ENCODE measurements around the gene HBS1L. TPM values are rescaled to one million over a fixed set of nuclear protein-coding genes. Genes with fewer than 3 reads are reported as not detected.

The HBS1L gene
- total RNA-seq, 1 donor from 2014 or later = 87.1 TPM

GRCh38 chr6:135073756-135074393, 19.3 kb upstream of the HBS1L start:
- DNase-seq = no peak
- H3K36me3 ChIP-seq = no peaks in the 10 kb centered on the region
- no peak overlapping the region for H3K27ac ChIP-seq (replicated peaks)
- intact Hi-C loops (cut with micrococcal nuclease) = no loop called here
- peaks cover 10% of the 10 kb centered on the region for H3K27me3 ChIP-seq (ENCODE audit: low read depth)
- H3K4me3 ChIP-seq = no peak overlapping the region
- no peaks in the 10 kb centered on the region for H3K9me3 ChIP-seq (replicated peaks)
- TF ChIP-seq CTCF (IDR thresholded peaks at IDR 0.05; ENCODE audit: borderline replicate concordance) = no peak
- H3K4me1 ChIP-seq = no peaks in the 10 kb centered on the region

GRCh38 chr6:135073217-135073616, 18.6 kb upstream of the HBS1L start:
- H3K27me3 ChIP-seq (ENCODE audit: low read depth) = peaks cover 5% of the 10 kb centered on the region
- no peak overlapping the region for H3K4me3 ChIP-seq
- no peak overlapping the region for H3K27ac ChIP-seq (replicated peaks)
- intact Hi-C loops (cut with micrococcal nuclease) = no loop called here
- no peak for DNase-seq
- no peak for TF ChIP-seq CTCF (IDR thresholded peaks at IDR 0.05; ENCODE audit: borderline replicate concordance)
- H3K36me3 ChIP-seq = no peaks in the 10 kb centered on the region
- H3K4me1 ChIP-seq = no peaks in the 10 kb centered on the region
- H3K9me3 ChIP-seq (replicated peaks) = no peaks in the 10 kb centered on the region

GRCh38 chr6:135072753-135073152, 18.1 kb upstream of the HBS1L start:
- DNase-seq = no peak
- Histone ChIP-seq H3K9me3 (replicated peaks) (no peaks in the 10 kb centered on the region), H3K36me3 (no peaks in the 10 kb centered on the region), H3K27ac (replicated peaks) (no peak overlapping the region), H3K4me3 (no peak overlapping the region), H3K4me1 (no peaks in the 10 kb centered on the region), H3K27me3 (ENCODE audit: low read depth) (peaks cover under 1% of the 10 kb centered on the region)
- intact Hi-C loops (cut with micrococcal nuclease) = no loop called here
- no peak for TF ChIP-seq CTCF (IDR thresholded peaks at IDR 0.05; ENCODE audit: borderline replicate concordance)

GRCh38 chr6:135071541-135071940, 16.9 kb upstream of the HBS1L start:
- no peak for DNase-seq
- no peaks in the 10 kb centered on the region for H3K9me3 ChIP-seq (replicated peaks)
- no peak overlapping the region for H3K4me3 ChIP-seq
- TF ChIP-seq CTCF (IDR thresholded peaks at IDR 0.05; ENCODE audit: borderline replicate concordance) = no peak
- H3K4me1 ChIP-seq = no peaks in the 10 kb centered on the region
- no peak overlapping the region for H3K27ac ChIP-seq (replicated peaks)
- H3K36me3 ChIP-seq = no peaks in the 10 kb centered on the region
- intact Hi-C loops (cut with micrococcal nuclease) = no loop called here
- H3K27me3 ChIP-seq (ENCODE audit: low read depth) = no peaks in the 10 kb centered on the region

- Histone ChIP-seq H3K4me3 (no peak overlapping the region), H3K9me3 (replicated peaks) (no peaks in the 10 kb centered on the region), H3K4me1 (no peaks in the 10 kb centered on the region), H3K27me3 (ENCODE audit: low read depth) (no peaks in the 10 kb centered on the region), H3K27ac (replicated peaks) (no peak overlapping the region), H3K36me3 (no peaks in the 10 kb centered on the region)
- intact Hi-C loops (cut with micrococcal nuclease) = no loop called here
- no peak for TF ChIP-seq CTCF (IDR thresholded peaks at IDR 0.05; ENCODE audit: borderline replicate concordance)
- DNase-seq = no peak
These were observed 13.3 kb upstream of the HBS1L start for GRCh38 chr6:135067911-135068310.

All from left ventricle myocardium inferior (tissue), 1 donor.